Measurements from ENCODE around the gene DMD. TPM values are rescaled to one million over a fixed set of nuclear protein-coding genes. Genes with fewer than 3 reads are reported as not detected.

The DMD gene
- total and polyA plus RNA-seq, 2 of the 8 experiments (the other 6 are each of a cell fraction or from before 2014, with no cell fraction given), result 4.8 to 7.4 TPM

GRCh38 chrX:32745323-32745722 is 466.0 kb downstream of the DMD start:
- Histone ChIP-seq H4K91ac (replicated peaks; ENCODE audit: insufficient read length, low read length) (no peak overlapping the region), H3K79me1 (ENCODE audit: low read depth, low read length) (no peaks in the 10 kb centered on the region), H4K20me1 (replicated peaks in 1 of 2; ENCODE audit: control insufficient read depth in 1 of 2, insufficient read depth in 2 of 2, low read length in 2 of 2) (no peaks in the 10 kb centered on the region), H3K23me2 (ENCODE audit: low read depth, low read length) (no peaks in the 10 kb centered on the region), H2AK5ac (ENCODE audit: low read depth, low read length) (no peak overlapping the region), H3K23ac (ENCODE audit: insufficient read length) (no peak overlapping the region), H3K9me3 (ENCODE audit: insufficient read depth in 2 of 2, low read depth in 1 of 2, low read length in 1 of 2) (no peaks in the 10 kb centered on the region), H4K5ac (ENCODE audit: insufficient read length, low read depth, low read length) (no peak overlapping the region), H3K4me2 (ENCODE audit: insufficient read depth in 1 of 2, low read depth in 2 of 2, low read length in 2 of 2) (no peak overlapping the region), H3K56ac (replicated peaks; ENCODE audit: insufficient read length, low read depth, low read length) (no peak overlapping the region), H2AFZ (ENCODE audit: low read length) (no peak overlapping the region), H3K27me3 (replicated peaks in 1 of 4; ENCODE audit: control insufficient read depth in 3 of 4, extremely low read depth in 1 of 4, insufficient read depth in 3 of 4, low read length in 3 of 4) (no peaks in the 10 kb centered on the region), H2BK20ac (ENCODE audit: low read length) (no peak overlapping the region), H2BK15ac (ENCODE audit: low read length) (no peak overlapping the region), H3K27ac (ENCODE audit: low read depth, low read length) (no peak overlapping the region), H3K18ac (ENCODE audit: extremely low read depth, low read length) (no peak overlapping the region), H3K14ac (ENCODE audit: insufficient read length) (no peak overlapping the region), H2BK12ac (ENCODE audit: low read depth, low read length) (no peak overlapping the region), H4K8ac (ENCODE audit: extremely low read depth, insufficient read depth, low read length) (no peak overlapping the region), H3K4ac (replicated peaks; ENCODE audit: insufficient read length, low read depth, low read length) (no peak overlapping the region), H2BK120ac (replicated peaks; ENCODE audit: low read depth, low read length) (no peak overlapping the region), H3K4me3 (ENCODE audit: extremely low read depth in 1 of 4, insufficient read depth in 2 of 4, low read depth in 3 of 4, low read length in 4 of 4) (no peak overlapping the region), H2BK5ac (ENCODE audit: low read depth, low read length) (no peak overlapping the region), H3K4me1 (replicated peaks in 1 of 4; ENCODE audit: control insufficient read depth in 3 of 4, insufficient read depth in 4 of 4, low read length in 3 of 4) (no peaks in the 10 kb centered on the region), H3K9ac (replicated peaks in 1 of 4; ENCODE audit: extremely low read depth in 1 of 4, low read depth in 3 of 4, low read length in 3 of 4) (no peak overlapping the region), H3K79me2 (ENCODE audit: control insufficient read depth in 1 of 2, insufficient read depth in 2 of 2, low read length in 2 of 2) (no peaks in the 10 kb centered on the region), H3K36me3 (ENCODE audit: control insufficient read depth in 2 of 4, insufficient read depth in 4 of 4, low read length in 3 of 4) (no peaks in the 10 kb centered on the region)
- ChIA-PET POLR2A (ENCODE audit: partially characterized antibody) (no interaction called here), CTCF (ENCODE audit: partially characterized antibody) (no interaction called here)
- DNase-seq (ENCODE audit: low read depth in 1 of 2, low spot score in 2 of 2) (no peak), FAIRE-seq (no peak)
- TF ChIP-seq MAFK (IDR thresholded peaks at IDR 0.05; ENCODE audit: low read depth, low read length) (no peak), CEBPB (IDR thresholded peaks at IDR 0.05; ENCODE audit: low read depth, low read length) (no peak), CBX5 (IDR thresholded peaks at IDR 0.05; ENCODE audit: low read depth, low read length) (no peak), SUZ12 (IDR thresholded peaks at IDR 0.05; ENCODE audit: low read length) (no peak)
- 97% methylated on average over 2 of the region's 2 CpGs; no CpG with 5 or more reads in 1 of the 2 experiments for WGBS, 2 experiments (ENCODE audit: extremely low coverage in 1 of 2, insufficient coverage in 1 of 2, insufficient read length in 1 of 2, insufficient replicate concordance in 2 of 2, low coverage in 1 of 2, low lambda C conversion rate in 2 of 2, missing lambda C conversion rate in 1 of 2)

Data from H1 (cell line).